Measurements from ENCODE around the gene SLC25A22. TPM values are rescaled to one million over a fixed set of nuclear protein-coding genes. Genes with fewer than 3 reads are reported as not detected.

Gene SLC25A22
- polyA plus RNA-seq, 1 donor = 14.6 TPM

- Histone ChIP-seq H3K27me3 (ENCODE audit: control insufficient read depth, insufficient read depth, low read length) (no peaks in the 10 kb centered on the region), H3K4me3 (ENCODE audit: low read length) (no peak overlapping the region), H3K36me3 (ENCODE audit: control insufficient read depth, insufficient read depth, low read length) (peaks cover 73% of the 10 kb centered on the region), H3K4me1 (ENCODE audit: control insufficient read depth, insufficient read depth, low read length) (peaks cover 14% of the 10 kb centered on the region), H3K27ac (ENCODE audit: low read length) (no peak overlapping the region), H3K9me3 (ENCODE audit: control insufficient read depth, low read depth, low read length) (no peaks in the 10 kb centered on the region)
- DNase-seq = no peak
- no CpG with 5 or more reads among the region's 11 CpGs for WGBS (ENCODE audit: insufficient coverage, low lambda C conversion rate)
Measured at GRCh38 chr11:766106-766935, 31.8 kb downstream of the SLC25A22 start.

- Histone ChIP-seq H3K27ac (ENCODE audit: low read length) (no peak overlapping the region), H3K4me3 (ENCODE audit: low read length) (no peak overlapping the region), H3K27me3 (ENCODE audit: control insufficient read depth, insufficient read depth, low read length) (no peaks in the 10 kb centered on the region), H3K36me3 (ENCODE audit: control insufficient read depth, insufficient read depth, low read length) (peaks cover 72% of the 10 kb centered on the region), H3K4me1 (ENCODE audit: control insufficient read depth, insufficient read depth, low read length) (peaks cover 14% of the 10 kb centered on the region), H3K9me3 (ENCODE audit: control insufficient read depth, low read depth, low read length) (no peaks in the 10 kb centered on the region)
- no CpG with 5 or more reads among the region's 8 CpGs for WGBS (ENCODE audit: insufficient coverage, low lambda C conversion rate)
- DNase-seq = no peak
Measured at GRCh38 chr11:765802-766091, 32.3 kb downstream of the SLC25A22 start.

GRCh38 chr11:765025-765801 is 32.9 kb downstream of the SLC25A22 start:
- Histone ChIP-seq H3K4me1 (ENCODE audit: control insufficient read depth, insufficient read depth, low read length) (peaks cover 14% of the 10 kb centered on the region), H3K4me3 (ENCODE audit: low read length) (no peak overlapping the region), H3K36me3 (ENCODE audit: control insufficient read depth, insufficient read depth, low read length) (peaks cover 72% of the 10 kb centered on the region), H3K9me3 (ENCODE audit: control insufficient read depth, low read depth, low read length) (no peaks in the 10 kb centered on the region), H3K27ac (ENCODE audit: low read length) (no peak overlapping the region), H3K27me3 (ENCODE audit: control insufficient read depth, insufficient read depth, low read length) (no peaks in the 10 kb centered on the region)
- 63% methylated on average over 5 of the region's 19 CpGs for WGBS (ENCODE audit: insufficient coverage, low lambda C conversion rate)
- DNase-seq = peak in 1 of 2 donors; percentile 41

- DNase-seq = no peak
- H3K4me1 ChIP-seq (ENCODE audit: control insufficient read depth, insufficient read depth, low read length) = peaks cover 14% of the 10 kb centered on the region
- H3K4me3 ChIP-seq (ENCODE audit: low read length) = no peak overlapping the region
- H3K36me3 ChIP-seq (ENCODE audit: control insufficient read depth, insufficient read depth, low read length) = peaks cover 74% of the 10 kb centered on the region
- WGBS (ENCODE audit: insufficient coverage, low lambda C conversion rate) = no CpG with 5 or more reads among the region's 18 CpGs
- H3K27me3 ChIP-seq (ENCODE audit: control insufficient read depth, insufficient read depth, low read length) = no peaks in the 10 kb centered on the region
- no peaks in the 10 kb centered on the region for H3K9me3 ChIP-seq (ENCODE audit: control insufficient read depth, low read depth, low read length)
- H3K27ac ChIP-seq (ENCODE audit: low read length) = no peak overlapping the region
Measured at GRCh38 chr11:764322-765024, 33.6 kb downstream of the SLC25A22 start.

GRCh38 chr11:763549-764321 is 34.3 kb downstream of the SLC25A22 start:
- WGBS (ENCODE audit: insufficient coverage, low lambda C conversion rate) = no CpG with 5 or more reads among the region's 22 CpGs
- Histone ChIP-seq H3K27me3 (ENCODE audit: control insufficient read depth, insufficient read depth, low read length) (no peaks in the 10 kb centered on the region), H3K27ac (ENCODE audit: low read length) (no peak overlapping the region), H3K36me3 (ENCODE audit: control insufficient read depth, insufficient read depth, low read length) (peaks cover 77% of the 10 kb centered on the region), H3K9me3 (ENCODE audit: control insufficient read depth, low read depth, low read length) (no peaks in the 10 kb centered on the region), H3K4me1 (ENCODE audit: control insufficient read depth, insufficient read depth, low read length) (peaks cover 14% of the 10 kb centered on the region), H3K4me3 (ENCODE audit: low read length) (no peak overlapping the region)
- no peak for DNase-seq

- peak in 1 of 2 donors; percentile 53 for DNase-seq
- no CpG with 5 or more reads among the region's 24 CpGs for WGBS (ENCODE audit: insufficient coverage, low lambda C conversion rate)
- Histone ChIP-seq H3K36me3 (ENCODE audit: control insufficient read depth, insufficient read depth, low read length) (peaks cover 78% of the 10 kb centered on the region), H3K9me3 (ENCODE audit: control insufficient read depth, low read depth, low read length) (no peaks in the 10 kb centered on the region), H3K4me3 (ENCODE audit: low read length) (no peak overlapping the region), H3K27ac (ENCODE audit: low read length) (no peak overlapping the region), H3K27me3 (ENCODE audit: control insufficient read depth, insufficient read depth, low read length) (no peaks in the 10 kb centered on the region), H3K4me1 (ENCODE audit: control insufficient read depth, insufficient read depth, low read length) (peaks cover 14% of the 10 kb centered on the region)
Measured at GRCh38 chr11:763073-763463, 35.0 kb downstream of the SLC25A22 start.

- Histone ChIP-seq H3K27me3 (ENCODE audit: control insufficient read depth, insufficient read depth, low read length) (no peaks in the 10 kb centered on the region), H3K27ac (ENCODE audit: low read length) (no peak overlapping the region), H3K4me1 (ENCODE audit: control insufficient read depth, insufficient read depth, low read length) (peaks cover 14% of the 10 kb centered on the region), H3K36me3 (ENCODE audit: control insufficient read depth, insufficient read depth, low read length) (peaks cover 81% of the 10 kb centered on the region), H3K9me3 (ENCODE audit: control insufficient read depth, low read depth, low read length) (no peaks in the 10 kb centered on the region), H3K4me3 (ENCODE audit: low read length) (no peak overlapping the region)
- DNase-seq = peak in 1 of 2 donors; percentile 44
- no CpG with 5 or more reads among the region's 10 CpGs for WGBS (ENCODE audit: insufficient coverage, low lambda C conversion rate)
Measured at GRCh38 chr11:762421-763072, 35.5 kb downstream of the SLC25A22 start.

GRCh38 chr11:761526-762108 is 36.5 kb downstream of the SLC25A22 start:
- Histone ChIP-seq H3K27ac (ENCODE audit: low read length) (no peak overlapping the region), H3K9me3 (ENCODE audit: control insufficient read depth, low read depth, low read length) (no peaks in the 10 kb centered on the region), H3K36me3 (ENCODE audit: control insufficient read depth, insufficient read depth, low read length) (peaks cover 78% of the 10 kb centered on the region), H3K27me3 (ENCODE audit: control insufficient read depth, insufficient read depth, low read length) (no peaks in the 10 kb centered on the region), H3K4me3 (ENCODE audit: low read length) (no peak overlapping the region), H3K4me1 (ENCODE audit: control insufficient read depth, insufficient read depth, low read length) (peaks cover 14% of the 10 kb centered on the region)
- WGBS (ENCODE audit: insufficient coverage, low lambda C conversion rate) = 100% methylated on average over 3 of the region's 8 CpGs
- no peak for DNase-seq

GRCh38 chr11:760236-760635 is 37.8 kb downstream of the SLC25A22 start:
- H3K4me3 ChIP-seq (ENCODE audit: low read length) = no peak overlapping the region
- H3K27me3 ChIP-seq (ENCODE audit: control insufficient read depth, insufficient read depth, low read length) = no peaks in the 10 kb centered on the region
- H3K36me3 ChIP-seq (ENCODE audit: control insufficient read depth, insufficient read depth, low read length) = peaks cover 79% of the 10 kb centered on the region
- H3K27ac ChIP-seq (ENCODE audit: low read length) = no peak overlapping the region
- DNase-seq = no peak
- peaks cover 14% of the 10 kb centered on the region for H3K4me1 ChIP-seq (ENCODE audit: control insufficient read depth, insufficient read depth, low read length)
- H3K9me3 ChIP-seq (ENCODE audit: control insufficient read depth, low read depth, low read length) = no peaks in the 10 kb centered on the region
